Effector CD8-positive, alpha-beta T cell (primary cell): Measurements from ENCODE around the gene WWP2.
"Not testable (repeated sequence)": the region's sequence is repeated elsewhere in the genome, so short reads cannot be mapped to it uniquely, and the experiment has no call there.

Experiments
- DNase-seq: peaks from one replicate; lab custom pipeline; 2025; lab: John Stamatoyannopoulos, UW

WWP2 gene

DNA sequence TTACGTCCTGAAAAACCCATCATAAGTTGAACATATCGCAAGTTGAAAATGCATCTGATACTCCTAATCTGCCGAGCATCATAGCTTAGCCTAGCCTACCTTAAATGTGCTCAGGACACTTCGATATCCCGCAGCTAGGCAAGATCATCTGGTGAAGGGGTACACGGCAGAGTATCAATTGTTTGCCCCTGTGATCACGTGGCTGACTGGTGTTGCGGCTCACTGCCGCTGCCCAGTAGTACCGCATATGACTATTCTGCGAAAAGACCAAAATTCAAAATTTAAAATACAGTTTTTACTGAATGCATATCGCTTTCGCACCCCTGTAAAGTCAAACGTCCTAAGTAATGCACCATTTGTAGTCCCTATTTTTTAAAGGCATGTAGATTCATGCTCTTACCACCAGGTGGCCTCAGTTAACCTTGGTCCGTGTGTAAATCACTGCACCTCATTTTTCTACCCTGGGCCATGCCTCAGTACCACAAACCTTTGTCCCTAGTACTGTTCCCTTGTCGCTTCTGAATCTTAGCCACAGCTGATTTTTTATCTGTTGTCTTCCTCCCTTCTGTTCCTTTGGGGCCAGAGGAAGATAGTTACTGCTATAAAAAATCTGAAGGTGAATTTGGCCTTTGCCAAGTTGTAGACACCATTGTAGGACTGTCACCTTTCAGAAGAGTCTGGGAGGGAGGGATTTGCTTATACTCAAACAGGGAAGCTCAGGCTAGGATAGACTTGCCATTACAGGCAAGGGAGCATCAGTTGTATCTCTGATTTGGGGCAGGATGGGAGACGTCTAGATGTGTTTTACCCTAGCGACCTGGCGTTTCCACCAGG, 34.4 kb downstream of the WWP2 start:
- no peak for DNase-seq

DNA sequence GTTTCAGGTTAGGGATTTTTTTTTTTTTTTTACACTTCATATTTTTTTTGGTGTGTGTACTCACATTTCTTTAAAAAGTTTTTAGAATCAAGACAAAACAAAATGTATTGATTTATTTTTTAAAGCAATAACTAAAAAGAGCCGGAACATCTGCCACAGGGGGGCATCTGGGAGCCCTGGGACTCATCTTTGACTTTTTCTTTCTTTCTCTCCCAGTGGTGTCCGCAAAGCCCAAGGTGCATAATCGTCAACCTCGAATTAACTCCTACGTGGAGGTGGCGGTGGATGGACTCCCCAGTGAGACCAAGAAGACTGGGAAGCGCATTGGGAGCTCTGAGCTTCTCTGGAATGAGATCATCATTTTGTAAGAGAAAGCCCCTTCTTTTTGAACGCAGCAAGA, 36.3 kb downstream of the WWP2 start:
- DNase-seq: no peak

DNA sequence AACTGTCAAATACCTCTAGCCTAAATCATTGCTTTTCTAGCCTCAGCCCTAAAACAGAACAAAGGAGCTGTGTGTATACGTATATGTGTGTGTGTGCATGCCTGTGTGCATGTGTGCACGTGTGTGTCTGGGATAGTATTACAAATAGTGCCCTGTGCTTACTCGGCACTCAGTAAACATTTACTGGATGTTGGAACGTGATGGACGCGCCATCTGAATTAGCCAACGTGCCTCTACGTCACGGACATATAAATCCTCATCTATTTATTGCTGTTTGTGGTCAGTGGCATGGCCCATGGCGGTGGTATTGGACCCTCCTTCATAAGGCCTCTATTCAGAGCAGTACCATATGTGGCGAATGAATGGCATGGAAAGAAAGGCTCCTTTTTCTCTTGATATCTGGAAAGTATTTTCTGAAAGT, 37.5 kb downstream of the WWP2 start:
- DNase-seq: no peak

DNA sequence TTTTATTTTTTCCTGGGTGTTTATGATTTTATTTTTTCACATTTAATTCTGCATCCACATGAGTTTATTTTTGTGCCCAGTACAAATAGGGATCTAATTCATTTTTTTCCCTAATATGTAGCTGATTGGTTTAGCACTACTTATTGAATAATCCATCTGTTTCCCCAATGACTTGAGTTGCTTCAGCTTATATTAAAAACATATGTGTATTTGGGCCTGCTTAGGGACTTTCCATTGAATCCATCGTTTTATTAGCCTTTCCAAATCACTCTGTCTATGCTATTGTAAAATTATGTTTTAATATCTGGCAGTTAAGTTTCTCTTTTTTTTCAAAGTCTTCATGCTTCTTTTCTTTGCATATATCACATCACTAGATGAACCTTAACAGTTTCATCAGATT, 42.2 kb downstream of the WWP2 start:
- no peak for DNase-seq

DNA sequence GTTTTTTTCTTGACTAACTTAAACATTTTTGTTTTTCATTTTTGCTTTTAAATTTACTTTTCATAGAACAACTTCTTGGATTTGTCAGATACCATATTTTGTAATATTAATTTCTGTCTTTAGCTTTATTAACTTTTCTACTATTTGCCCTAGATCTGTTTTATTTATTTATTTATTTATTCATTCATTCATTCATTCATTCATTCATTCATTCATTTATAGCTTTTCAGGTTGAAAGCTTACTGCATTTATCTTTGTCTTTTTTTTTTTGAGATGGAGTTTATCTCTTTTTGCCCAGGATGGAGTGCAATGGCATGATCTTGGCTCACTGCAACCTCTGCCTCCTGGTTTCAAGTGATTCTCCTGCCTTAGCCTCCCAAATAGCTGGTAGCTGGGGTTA, 44.6 kb downstream of the WWP2 start:
- DNase-seq: not testable (repeated sequence)

DNA sequence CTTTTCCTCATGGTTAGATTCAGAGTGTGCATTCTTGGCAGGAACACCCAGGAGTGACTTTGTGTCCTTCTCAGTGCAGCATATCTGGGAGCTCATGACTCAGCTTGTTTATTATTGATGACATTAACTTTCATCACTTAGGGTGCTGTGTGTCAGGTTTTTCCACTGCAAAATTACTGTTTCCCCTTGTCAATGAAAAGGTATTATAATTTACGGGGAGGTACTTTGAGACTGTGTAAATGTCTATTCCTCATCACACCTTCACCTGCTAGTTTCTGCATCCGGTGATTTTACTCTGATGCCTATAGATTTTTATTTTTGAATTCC, 50.5 kb downstream of the WWP2 start:
- no peak for DNase-seq

DNA sequence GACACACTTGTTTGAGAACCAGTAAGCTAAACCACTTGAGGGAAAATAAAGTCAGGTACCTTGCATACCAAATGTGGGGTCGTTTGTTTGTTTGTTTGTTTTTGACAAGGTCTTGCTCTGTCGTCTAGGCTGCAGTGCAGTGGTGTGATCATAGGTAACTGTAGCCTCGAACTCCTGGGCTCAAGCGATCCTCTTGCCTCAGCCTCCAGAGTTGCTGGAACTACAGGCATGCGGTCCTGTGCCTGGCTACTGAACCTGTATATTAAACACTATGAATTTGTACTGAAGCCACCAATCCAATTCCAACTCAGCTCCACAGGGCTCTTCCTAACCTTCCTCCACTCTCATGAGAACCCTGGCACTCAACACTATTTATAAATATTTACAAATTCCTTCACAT, 51.9 kb downstream of the WWP2 start:
- DNase-seq: no peak

DNA sequence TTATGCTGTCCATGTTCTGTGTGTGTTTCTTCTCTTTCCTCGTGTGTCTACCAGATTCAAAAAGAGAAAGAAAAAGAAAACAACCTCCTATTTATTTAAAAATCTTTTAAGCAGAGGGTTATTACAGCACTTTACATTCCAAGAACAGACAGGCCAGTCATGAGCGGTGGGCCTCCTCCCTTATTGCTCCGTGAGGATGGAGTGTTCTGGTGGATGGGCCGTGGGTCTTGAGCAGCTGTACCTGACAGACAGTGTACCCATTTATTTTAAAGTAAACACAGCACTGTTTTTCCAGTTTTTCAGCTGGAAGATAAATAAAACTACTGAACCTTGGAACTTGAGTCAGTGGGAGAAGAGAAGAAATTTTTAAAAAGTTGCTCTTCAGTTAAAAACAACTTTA, 52.4 kb downstream of the WWP2 start:
- no peak for DNase-seq

DNA sequence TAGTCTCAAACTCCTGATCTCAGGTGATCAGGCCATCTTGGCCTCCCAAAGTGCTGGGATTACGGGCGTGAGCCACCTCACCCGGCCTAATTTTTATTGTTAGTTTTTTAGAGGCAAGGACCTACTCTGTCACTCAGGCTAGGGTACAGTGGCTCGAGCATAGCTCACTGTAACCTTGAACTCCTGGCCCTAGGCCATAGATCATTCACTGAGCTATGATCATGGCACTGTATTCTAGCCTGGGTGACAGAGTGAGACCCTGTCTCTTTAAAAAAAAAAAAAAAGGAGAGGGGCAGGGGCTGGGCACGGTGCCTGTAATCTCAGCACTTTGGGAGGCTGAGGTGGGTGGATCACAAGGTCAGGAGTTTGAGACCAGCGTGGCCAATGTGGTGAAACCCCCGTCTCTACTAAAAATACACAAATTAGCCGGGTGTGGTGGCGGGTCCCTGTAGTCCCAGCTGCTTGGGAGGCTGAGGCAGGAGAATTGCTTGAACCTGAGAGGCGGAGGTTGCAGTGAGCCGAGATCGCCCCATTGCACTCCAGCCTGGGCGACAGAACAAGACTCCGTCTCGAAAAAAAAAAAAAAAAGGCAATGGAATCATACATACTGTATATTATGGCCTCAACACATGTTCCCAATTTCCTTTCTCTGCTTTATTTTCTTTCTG, 53.2 kb downstream of the WWP2 start:
- DNase-seq: not testable (repeated sequence)

DNA sequence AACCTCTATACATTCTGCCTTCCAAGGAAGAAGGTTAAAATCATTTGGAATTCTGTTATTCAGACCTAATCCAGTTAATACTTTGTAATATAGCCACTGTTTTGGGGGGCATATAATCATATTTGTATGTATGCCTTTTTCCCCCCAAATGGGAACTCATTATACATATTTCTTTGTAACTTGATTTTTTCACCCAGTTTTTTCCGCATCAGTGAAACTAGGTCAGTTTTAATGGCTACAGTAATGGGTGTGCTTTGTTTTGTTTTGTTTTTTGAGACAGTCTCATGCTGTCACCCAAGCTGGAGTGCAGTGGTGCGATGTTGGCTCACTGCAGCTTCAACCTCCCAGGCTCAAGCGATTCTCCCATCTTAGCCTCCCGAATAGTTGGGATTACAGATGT, 54.9 kb downstream of the WWP2 start:
- no peak for DNase-seq

DNA sequence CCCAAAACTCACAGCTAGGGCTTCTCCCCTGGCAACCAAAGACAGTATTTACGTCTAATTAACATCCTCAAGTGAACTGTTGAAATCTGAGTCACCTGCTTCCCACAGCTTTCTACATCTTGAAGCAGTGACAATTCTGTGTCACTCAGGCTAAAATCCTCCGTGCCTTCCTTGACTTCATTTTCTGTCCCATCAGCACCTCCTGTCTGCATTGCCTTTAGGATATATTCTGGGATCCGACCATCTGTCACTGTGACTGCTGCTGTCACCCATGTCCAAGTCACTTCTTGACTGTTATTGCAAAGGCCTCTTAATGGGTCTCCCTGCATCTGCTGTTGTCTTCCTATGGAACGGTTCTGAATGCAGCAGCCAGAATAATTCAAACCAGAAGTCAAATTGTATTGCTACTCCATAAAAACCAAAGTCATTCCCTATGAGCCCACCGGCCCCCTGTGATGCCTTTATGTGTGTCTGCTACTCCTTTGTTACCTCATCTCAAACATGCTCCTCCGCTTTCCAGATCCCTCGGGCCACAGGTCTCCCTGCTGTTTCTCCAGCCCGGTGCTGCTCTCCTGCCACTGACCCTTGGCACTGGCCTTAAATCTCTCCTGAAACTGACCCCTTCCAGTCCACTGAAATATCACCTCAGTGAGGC, 56.9 kb downstream of the WWP2 start:
- DNase-seq: no peak

DNA sequence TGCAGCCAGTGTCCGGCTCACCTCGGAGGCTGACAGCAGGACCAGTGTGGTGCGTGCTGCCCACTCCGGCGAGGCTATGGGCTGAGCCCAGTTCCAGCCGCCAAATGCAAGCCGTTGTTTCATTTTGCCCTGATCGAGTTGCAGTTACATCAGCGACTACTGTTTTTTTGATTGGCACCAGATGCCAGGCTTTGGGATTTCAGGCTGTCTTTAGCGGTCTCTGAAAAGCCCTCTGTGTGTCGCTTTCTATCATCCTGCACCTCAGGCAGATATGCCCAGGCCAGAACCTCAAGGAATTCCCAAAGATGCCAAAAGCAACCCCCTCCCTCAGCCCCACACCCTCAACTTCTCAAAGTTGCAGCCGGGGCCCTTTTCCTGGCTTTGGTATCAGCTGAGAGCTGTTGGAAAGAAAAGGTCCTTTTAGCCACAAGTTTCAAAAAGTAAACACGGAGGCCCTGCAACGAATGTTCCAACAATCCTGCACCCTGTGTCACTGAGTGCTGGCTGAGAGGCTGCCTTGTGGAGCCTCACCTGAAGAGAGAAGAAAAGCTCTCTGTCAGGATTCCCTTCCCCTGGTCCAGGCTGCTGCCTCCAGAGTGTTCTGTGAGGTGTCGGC, 58.9 kb downstream of the WWP2 start:
- no peak for DNase-seq

DNA sequence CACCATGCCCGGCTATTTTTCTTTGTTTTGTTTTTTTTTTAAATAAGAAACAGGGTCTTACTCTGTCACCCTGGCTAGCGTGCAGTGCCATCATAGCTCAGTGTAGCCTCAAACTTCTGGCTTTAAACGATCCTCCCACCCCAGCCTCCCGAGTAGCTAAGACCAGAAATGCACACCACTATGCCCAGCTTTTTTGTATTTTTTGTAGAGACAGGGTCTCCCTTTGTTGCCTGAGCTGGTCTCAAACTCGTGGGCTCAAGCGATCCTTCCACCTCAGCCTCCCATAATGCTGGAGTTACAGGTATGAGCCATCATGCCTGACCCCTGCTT, 59.7 kb downstream of the WWP2 start:
- DNase-seq: no peak

DNA sequence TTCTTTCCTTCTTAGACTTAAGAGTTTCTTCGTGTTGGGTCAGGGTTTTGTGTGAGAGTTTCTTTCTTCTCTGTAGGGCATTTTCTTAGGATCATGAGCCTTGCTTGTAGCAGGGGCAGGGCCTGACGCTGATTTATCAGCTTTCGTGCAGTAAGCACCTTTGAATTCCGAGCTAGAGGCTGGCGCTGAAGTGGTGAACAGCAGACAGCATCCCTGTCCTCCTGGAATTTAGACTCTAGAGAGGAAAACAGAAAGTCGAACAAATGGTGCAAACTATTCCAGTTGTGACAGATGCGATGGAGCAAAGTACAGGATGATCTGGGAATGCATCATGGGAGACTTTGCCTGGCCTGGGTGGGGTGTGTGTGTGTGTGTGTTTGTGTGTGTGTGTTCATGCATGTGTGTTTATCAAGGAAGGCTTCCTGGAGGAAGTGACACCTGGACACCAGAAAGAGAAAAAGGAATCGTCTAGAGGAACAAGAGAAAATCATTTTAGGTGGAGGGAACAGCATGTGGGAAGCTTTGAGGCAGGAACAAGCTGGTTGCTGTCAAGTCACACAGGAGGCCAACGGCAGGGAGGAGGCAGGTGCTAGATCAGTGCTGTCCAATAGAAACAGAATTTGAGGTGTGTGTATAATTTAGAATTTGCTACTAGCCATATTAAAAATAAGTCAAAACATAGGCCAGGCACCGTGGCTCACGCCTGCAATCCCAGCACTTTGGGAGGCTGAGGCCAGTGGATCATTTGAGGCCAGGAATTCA, 60.2 kb downstream of the WWP2 start:
- DNase-seq: no peak

DNA sequence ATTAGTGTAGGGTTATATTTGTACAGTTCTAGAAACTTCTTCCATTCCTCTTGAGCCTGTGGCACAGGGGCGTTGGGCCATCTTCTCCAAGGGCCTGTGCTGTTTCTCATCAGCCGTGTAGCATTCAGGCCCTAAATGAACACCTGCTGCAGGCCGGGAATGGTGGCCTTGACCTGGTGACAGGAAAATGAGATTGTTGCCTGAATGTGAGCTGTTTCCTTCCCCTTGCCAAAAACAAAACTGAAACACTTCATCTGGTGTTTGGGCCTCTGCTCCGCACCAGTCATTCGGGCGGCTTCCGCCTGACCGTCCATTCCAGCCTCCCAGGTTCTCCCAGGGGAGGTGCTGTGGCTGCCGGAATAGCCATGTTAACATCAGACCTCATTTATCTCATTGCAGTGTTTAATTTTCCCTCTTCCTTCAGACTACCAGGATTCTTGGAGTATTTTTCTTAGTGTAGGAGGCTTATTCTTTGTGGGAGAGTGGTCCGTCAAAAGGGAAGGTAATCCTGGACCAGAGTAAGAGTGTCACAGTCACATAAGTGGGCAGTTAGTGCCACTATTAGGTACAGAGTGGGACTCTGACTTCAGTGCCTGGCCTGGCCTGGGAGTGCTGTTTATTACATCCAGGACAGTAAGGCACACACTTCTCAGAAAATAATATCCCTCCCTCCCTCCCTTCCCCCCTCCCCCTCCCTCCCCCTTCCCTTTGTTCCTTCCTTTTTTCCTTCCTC, 61.9 kb downstream of the WWP2 start:
- no peak for DNase-seq

DNA sequence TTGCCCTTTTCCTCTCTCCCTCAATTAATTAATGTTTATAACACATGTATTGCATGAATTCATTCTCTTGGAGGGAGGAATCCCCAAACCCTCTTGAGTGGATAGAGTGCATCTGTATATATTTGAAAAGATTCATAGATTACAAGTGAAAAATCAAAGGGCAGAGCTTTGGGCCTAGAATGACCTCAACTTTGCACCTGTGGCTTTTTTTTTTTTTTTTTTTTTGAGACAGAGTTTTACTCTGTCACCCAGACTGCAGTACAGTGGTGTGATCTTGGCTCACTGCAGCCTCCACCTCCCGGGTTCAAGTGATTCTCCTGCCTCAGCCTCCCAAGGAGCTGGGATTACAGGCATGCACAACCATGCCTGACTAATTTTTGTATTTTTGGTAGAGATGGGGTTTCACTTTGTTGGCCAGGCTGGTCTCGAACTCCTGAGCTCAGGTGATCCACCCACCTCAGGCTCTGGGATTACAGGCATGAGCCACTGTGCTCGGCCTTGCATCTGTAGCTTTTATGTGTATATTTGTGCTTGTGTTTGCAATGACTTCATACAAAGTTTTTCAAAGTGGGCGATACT, 62.5 kb downstream of the WWP2 start:
- DNase-seq: not testable (repeated sequence)

DNA sequence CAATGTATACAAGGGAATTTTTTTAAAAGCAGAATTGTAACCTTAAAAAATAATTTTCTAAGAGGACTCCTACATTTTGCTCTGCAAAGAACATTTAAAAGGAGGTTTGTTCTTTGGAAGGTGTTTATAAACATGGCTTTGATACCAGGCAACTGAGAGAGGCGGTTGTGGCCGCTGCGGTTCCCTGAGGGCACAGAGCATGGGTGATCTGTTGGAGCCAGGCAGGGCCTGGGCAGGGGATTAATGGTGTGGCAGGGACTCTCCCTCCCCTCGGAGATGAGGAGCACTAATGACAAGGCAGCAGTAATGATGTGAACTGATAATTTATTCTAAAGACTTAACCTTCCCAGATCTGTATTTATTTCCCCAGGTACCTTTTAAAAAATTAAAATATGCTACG, 65.4 kb downstream of the WWP2 start:
- no peak for DNase-seq

DNA sequence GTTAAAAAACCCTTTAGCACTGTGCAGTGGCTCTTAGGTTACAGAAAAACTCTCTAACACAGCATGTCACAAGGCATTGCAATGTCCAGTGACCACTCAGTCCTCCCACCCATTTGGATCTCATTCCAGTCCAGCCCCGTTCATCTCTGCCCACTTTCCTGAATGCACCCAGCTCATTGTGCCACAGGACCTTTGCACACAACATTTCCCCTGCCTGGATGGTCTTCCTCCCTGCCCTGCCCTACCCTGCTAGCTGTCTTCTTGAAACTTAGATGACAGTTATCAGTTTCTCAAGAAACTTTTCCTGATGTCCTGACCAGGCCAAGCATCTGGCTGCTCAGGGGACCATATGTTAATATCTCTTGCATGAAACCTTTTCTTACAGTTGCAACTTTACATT, 67.2 kb downstream of the WWP2 start:
- DNase-seq: no peak

DNA sequence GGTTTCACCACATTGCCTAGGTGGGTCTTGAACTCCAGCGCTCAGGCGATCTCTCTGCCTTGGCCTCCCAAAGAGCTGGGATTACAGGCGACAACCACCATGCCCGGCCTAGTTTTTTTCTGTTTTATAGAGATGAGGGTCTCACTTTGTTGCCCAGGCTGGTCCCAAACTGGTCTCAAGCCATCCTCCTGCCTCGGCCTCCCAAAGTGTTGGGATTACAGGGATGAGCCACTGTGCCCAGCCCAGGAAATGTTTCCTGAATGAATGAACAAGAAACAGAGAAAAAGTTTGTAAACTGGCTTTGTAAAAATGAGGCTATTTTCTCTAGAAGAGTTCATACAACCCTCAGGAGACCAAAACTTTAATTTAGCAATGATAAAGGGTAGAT, 68.0 kb downstream of the WWP2 start:
- DNase-seq: no peak

DNA sequence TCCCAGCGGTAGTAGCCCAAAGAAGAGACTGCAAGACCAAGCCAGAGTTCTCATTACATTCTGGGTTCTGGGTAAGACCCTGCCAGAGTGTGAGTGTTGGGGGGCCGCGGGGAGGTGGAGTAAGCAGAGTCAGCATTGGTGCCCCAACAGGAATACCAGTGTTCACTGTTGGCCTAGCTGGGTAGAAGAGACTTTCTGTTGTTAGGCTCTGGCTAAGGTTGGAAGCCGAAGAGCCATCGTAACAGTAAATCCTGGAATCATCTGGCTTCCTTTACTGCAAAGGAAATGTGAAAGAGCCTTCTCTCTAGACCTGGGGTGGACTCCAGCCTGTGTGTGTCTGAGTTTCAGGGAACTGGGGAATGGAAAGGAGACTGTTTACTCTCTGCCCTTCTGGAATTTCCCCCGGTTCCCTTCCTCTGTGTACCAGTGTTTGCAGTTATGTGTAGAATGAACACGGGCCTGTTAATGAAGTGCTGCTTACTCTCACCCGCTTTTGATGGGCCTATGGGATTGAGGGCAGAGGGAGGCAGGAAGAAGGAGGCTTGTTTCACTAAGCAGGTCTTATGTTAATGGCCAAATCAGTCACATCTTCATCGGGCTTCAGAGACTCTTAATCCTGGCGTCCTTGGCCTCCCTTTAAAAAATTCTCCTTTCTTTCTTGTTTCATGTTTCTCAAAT, 68.5 kb downstream of the WWP2 start:
- DNase-seq: no peak
